NCI-H345 treated with DMSO at 0.1 percent for 48 hours (cell line): ENCODE measurements around the gene HEYL.

Experiments used
- DNase-seq: peaks from one replicate; lab custom pipeline; 2025; ENCODE audit not compliant: unreplicated experiment; lab: John Stamatoyannopoulos, UW

Gene HEYL

DNA sequence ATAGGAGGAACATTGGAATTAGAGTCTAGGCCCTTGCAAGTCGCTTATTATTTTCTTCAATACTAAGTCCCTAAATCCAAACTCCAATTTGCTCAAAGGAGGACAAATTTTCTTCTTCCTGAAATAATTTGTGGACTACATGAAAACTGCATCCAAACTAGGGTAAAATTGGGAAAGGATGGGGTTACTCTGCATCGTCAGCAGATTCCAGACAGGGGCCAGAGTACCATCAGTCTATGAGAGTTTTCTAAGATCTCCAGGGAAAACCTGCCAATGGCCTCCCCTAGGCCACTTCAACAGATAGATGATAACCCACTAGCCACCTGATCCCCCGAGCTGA, 508 bp downstream of the HEYL start:
- no peak for DNase-seq

DNA sequence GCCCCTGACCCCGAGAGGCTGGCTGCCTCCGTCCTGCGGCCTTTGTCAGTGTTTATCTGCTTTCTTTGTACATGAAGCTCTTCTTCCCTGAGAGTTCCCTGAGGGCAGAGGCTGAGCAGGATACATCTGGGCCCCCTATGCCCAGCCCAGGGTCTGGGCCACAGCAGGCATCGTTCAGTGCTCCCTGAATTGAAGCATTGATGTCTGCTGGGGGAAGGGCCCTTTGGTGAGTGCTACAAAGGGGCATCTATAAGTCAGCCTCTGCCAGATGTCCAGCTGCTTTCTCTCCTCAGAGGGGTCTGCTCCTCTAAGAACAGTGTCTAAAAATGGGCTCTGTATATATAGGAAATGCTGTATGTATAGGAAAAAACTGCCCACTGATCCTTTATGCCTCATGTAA, 2.1 kb downstream of the HEYL start:
- no peak for DNase-seq

DNA sequence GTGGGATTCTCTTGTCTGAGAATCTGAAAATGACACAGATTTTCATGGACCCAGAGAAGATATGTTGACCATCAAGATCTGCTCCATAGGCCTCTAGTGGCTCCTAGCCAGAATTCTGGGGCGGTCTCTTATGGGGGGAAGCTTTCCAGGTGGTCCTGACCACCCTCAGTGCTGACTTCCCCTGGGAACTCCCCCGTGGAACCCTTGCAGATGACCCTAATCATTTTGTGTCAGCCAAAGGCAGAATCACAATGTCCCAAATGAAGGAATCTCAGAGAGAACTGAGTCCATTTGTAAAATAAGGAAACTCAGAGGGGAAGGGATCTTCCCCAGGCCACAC, 3.6 kb downstream of the HEYL start:
- no peak for DNase-seq

GRCh38 chr1:39635205-39635870, 4.1 kb downstream of the HEYL start:
- DNase-seq, result no peak

GRCh38 chr1:39633422-39633821, 6.0 kb downstream of the HEYL start:
- no peak for DNase-seq

- no peak for DNase-seq
Measured at GRCh38 chr1:39632682-39633417, 6.6 kb downstream of the HEYL start.

DNA sequence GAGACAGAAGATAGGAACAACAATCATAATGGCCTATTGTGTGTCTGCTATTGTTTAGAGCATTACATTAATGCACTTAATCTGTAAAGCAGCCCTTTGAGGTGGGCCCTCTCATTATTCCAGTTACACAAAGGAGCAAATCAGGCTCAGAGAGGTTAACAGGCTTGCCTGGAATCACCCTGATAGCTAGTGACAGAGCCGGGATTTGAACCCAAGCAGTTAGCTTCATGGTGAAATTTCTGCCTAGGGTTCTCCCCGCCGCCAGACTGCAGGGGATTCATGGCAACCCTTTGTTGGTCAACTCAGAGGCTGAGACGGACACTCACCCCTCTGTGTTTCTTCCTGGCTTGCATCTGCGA, 7.1 kb downstream of the HEYL start:
- no peak for DNase-seq

GRCh38 chr1:39631361-39632322, 7.8 kb downstream of the HEYL start:
- DNase-seq, result no peak

DNA sequence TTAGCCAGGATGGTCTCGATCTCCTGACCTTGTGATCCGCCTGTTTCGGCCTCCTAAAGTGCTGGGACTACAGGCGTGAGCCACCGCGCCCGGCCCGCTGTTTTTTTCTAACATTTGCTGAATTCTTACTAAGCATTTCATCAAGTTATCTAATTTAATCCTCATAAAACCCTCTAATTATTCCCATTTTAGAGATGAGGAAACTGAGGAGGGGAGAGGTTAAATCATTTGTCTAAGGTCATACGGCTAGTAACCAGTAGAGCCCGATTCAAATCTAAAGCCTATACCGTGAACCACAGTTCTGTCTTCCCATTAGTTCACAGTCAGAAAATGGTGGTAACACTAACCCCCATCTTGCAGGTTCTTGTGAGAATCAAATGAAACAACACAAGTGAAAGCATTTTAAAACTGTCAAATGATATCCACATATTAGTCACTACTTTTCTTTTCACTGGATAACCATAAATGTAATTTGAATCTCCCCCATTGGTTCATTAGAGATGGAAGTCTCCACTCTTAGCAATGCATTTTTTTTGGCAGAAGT, 10.6 kb downstream of the HEYL start:
- no peak for DNase-seq

- no peak for DNase-seq
Measured at GRCh38 chr1:39626646-39627045, 12.8 kb downstream of the HEYL start.

GRCh38 chr1:39625462-39626273, 13.8 kb downstream of the HEYL start:
- DNase-seq, result no peak

GRCh38 chr1:39625009-39625408, 14.4 kb downstream of the HEYL start:
- DNase-seq, result no peak

GRCh38 chr1:39623053-39623452, 16.4 kb downstream of the HEYL start:
- no peak for DNase-seq

DNA sequence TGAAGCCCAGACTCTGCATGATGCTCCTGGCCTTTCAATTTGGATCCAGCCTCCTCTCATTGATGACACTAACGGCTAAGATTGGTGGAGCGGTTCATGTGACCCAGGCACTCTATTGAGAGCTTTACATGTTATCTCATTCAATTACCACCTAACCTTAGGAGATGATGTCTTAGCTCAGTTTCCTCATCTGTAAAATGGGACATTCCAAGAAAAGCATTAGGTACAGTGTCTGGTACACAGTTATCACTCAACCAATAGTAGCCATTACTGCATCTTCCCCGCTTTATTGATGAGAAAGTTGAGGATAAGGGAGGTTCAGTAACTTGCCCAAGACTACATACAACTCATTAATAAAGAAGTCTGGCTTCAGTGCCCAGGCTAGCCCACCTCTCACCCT, 17.0 kb downstream of the HEYL start:
- DNase-seq, result no peak

- DNase-seq, result no peak
Measured at GRCh38 chr1:39620659-39621165, 18.7 kb downstream of the HEYL start.

GRCh38 chr1:39617488-39618049, 21.9 kb downstream of the HEYL start:
- no peak for DNase-seq

DNA sequence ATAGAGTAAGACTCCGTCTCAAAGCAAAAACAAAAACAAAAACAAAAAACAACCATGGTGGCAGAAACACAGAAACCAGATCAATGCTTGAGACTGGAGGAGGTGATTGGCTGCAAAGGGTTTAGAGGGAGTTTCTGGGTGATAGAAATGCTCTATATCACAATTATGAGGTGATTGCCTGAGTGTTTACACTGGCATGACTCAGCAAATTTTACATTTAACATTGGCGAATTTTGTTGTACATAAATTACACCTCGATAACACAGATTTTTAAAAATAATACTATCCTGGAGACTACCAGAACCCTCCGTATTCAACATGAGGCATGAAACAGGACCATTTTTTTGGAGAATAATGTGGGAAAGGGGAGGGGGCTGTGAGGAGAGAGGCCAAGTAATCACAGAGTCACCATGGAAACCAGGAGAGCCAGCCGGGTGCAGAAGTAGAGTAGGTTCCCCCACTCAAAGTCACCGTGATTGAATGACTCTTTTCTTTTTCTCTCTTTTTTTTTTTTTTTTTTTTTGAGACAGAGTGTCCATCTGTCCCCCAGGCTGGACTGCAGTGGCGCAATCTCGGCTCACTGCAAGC, 24.3 kb downstream of the HEYL start:
- DNase-seq, result no peak

DNA sequence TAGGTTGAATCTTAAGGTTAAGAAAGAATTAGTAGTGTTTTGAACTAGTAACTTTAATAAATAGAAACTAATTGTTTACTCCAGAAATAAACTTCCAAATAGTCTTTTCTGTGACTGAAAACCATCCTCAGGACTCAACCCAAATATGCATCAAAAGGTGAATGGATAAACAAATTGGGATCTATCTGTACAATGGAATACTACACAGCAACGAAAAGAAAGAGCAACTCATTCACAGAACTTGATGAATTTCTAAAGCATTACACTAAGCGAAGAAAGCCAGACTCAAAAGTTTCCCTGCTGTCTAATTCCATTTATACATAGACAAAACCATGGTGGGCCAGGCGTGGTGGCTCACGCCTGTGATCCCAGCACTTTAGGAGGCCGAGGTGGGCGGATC, 25.0 kb downstream of the HEYL start:
- DNase-seq, result no peak

- DNase-seq, result no peak
Measured at GRCh38 chr1:39613250-39613649, 26.2 kb downstream of the HEYL start.
